OCI-M2 (cell line): ENCODE data around the gene MEOX2.

ENCODE experiments used
- DNase-seq: peaks from one replicate; lab custom pipeline; 2025; ENCODE audit not compliant: unreplicated experiment; lab: John Stamatoyannopoulos, UW

MEOX2 gene

GRCh38 chr7:15618275-15618674 lies 68.2 kb downstream of the MEOX2 start:
- no peak for DNase-seq

- DNase-seq: no peak
Measured at GRCh38 chr7:15612205-15612604, 74.3 kb downstream of the MEOX2 start.

- DNase-seq: no peak
Measured at GRCh38 chr7:15610503-15610902, 76.0 kb downstream of the MEOX2 start.

GRCh38 chr7:15609287-15609686 lies 77.2 kb downstream of the MEOX2 start:
- no peak for DNase-seq

- no peak for DNase-seq
Measured at GRCh38 chr7:15607529-15608210, 78.8 kb downstream of the MEOX2 start.

- DNase-seq: no peak
Measured at GRCh38 chr7:15606561-15606960, 79.9 kb downstream of the MEOX2 start.

GRCh38 chr7:15604166-15604565 lies 82.3 kb downstream of the MEOX2 start:
- DNase-seq: no peak

- no peak for DNase-seq
Measured at GRCh38 chr7:15603124-15603523, 83.4 kb downstream of the MEOX2 start.

GRCh38 chr7:15602236-15602635 lies 84.2 kb downstream of the MEOX2 start:
- DNase-seq: no peak

GRCh38 chr7:15601175-15601574 lies 85.3 kb downstream of the MEOX2 start:
- DNase-seq: no peak

GRCh38 chr7:15600298-15600697 lies 86.2 kb downstream of the MEOX2 start:
- no peak for DNase-seq

- no peak for DNase-seq
Measured at GRCh38 chr7:15594461-15594860, 92.0 kb downstream of the MEOX2 start.

GRCh38 chr7:15593382-15593781 lies 93.1 kb downstream of the MEOX2 start:
- no peak for DNase-seq

GRCh38 chr7:15586266-15586665 lies 100.2 kb downstream of the MEOX2 start:
- no peak for DNase-seq

GRCh38 chr7:15584575-15584974 lies 101.9 kb downstream of the MEOX2 start:
- DNase-seq: no peak

GRCh38 chr7:15582773-15583172 lies 103.7 kb downstream of the MEOX2 start:
- no peak for DNase-seq

GRCh38 chr7:15581352-15581951 lies 105.0 kb downstream of the MEOX2 start:
- no peak for DNase-seq

- DNase-seq: no peak
Measured at GRCh38 chr7:15580604-15581351, 105.7 kb downstream of the MEOX2 start.

- DNase-seq: no peak
Measured at GRCh38 chr7:15577600-15577999, 108.9 kb downstream of the MEOX2 start.

- DNase-seq: no peak
Measured at GRCh38 chr7:15571301-15571878, 115.1 kb downstream of the MEOX2 start.

- no peak for DNase-seq
Measured at GRCh38 chr7:15567652-15568051, 118.8 kb downstream of the MEOX2 start.

- DNase-seq: no peak
Measured at GRCh38 chr7:15567036-15567435, 119.4 kb downstream of the MEOX2 start.
